CD14-positive monocyte (primary cell): ENCODE data around the gene DCLK1. TPM values are rescaled to one million over a fixed set of nuclear protein-coding genes. Genes with fewer than 3 reads are reported as not detected.

Experiments used
- DNase-seq, 3 donors: peaks; one replicate each; pipeline ENCODE4 v3.0.0-alpha.2; 2011 to 2022
- H2AFZ ChIP-seq: 2 replicates; pipeline ENCODE4 v1.6.0; 2012; ENCODE audit warnings: mild to moderate bottlenecking, low read depth, low read length, inconsistent platforms; ENCODE audit not compliant: insufficient read depth, poor library complexity, severe bottlenecking
- H3K27ac ChIP-seq, 2 donors: 1 replicate in 1 of 2; 2 replicates in 1 of 2; pipeline ENCODE4 v1.5.1; 2012 to 2013; ENCODE audit warnings: low read length in 2 of 2, control low read depth in 1 of 2, inconsistent platforms in 1 of 2, low read depth in 1 of 2, mild to moderate bottlenecking in 1 of 2
- H3K27me3 ChIP-seq, 2 donors: one replicate each; pipeline versions ENCODE4 v1.6.0 to v1.6.1; 2011 to 2013; ENCODE audit warnings: low read length in 2 of 2; ENCODE audit not compliant: control insufficient read depth in 2 of 2, insufficient read depth in 2 of 2
- H3K36me3 ChIP-seq, 2 donors: replicated peaks in 1 of 2; 1 replicate in 1 of 2; 2 replicates in 1 of 2; pipeline versions ENCODE4 v1.5.1 to v1.6.1; 2012 to 2013; ENCODE audit warnings: low read length in 2 of 2, control low read depth in 1 of 2, inconsistent platforms in 1 of 2, mild to moderate bottlenecking in 1 of 2; ENCODE audit not compliant: insufficient read depth in 2 of 2, control insufficient read depth in 1 of 2
- H3K4me1 ChIP-seq, 2 donors: 1 replicate in 1 of 2; 2 replicates in 1 of 2; pipeline versions ENCODE4 v1.5.1 to v1.6.1; 2012 to 2013; ENCODE audit warnings: low read length in 2 of 2, control low read depth in 1 of 2, inconsistent platforms in 1 of 2, mild to moderate bottlenecking in 1 of 2, moderate library complexity in 1 of 2; ENCODE audit not compliant: insufficient read depth in 2 of 2, control insufficient read depth in 1 of 2
- H3K4me2 ChIP-seq: replicated peaks from 2 replicates; pipeline ENCODE3; 2012; ENCODE audit warnings: low read length, moderate library complexity, mild to moderate bottlenecking; ENCODE audit not compliant: poor library complexity, severe bottlenecking; ENCODE audit errors: extremely low read depth
- H3K4me3 ChIP-seq, 3 experiments: fragments of 200-600 bp in 1 of 3; sonication (generic) in 1 of 3; replicated peaks in 1 of 3; 1 replicate in 2 of 3; 2 replicates in 1 of 3; pipeline ENCODE4 v1.5.1; 2011 to 2013; ENCODE audit warnings: low read length in 3 of 3, mild to moderate bottlenecking in 3 of 3, control low read depth in 2 of 3, low read depth in 2 of 3, inconsistent platforms in 1 of 3, moderate library complexity in 1 of 3
- H3K79me2 ChIP-seq: 2 replicates; pipeline ENCODE4 v1.6.0; 2012; ENCODE audit warnings: mild to moderate bottlenecking, control low read depth, inconsistent platforms, low read length, moderate library complexity; ENCODE audit not compliant: insufficient read depth
- H3K9ac ChIP-seq: 2 replicates; pipeline ENCODE4 v1.6.0; 2017; ENCODE audit warnings: low read length, mild to moderate bottlenecking; ENCODE audit not compliant: insufficient read depth, poor library complexity, severe bottlenecking
- H3K9me3 ChIP-seq, 2 donors: replicated peaks in 1 of 2; 1 replicate in 1 of 2; 2 replicates in 1 of 2; pipeline versions ENCODE4 v1.5.1 to v1.6.1; 2012 to 2013; ENCODE audit warnings: low read length in 2 of 2, control low read depth in 1 of 2; ENCODE audit not compliant: control insufficient read depth in 1 of 2, insufficient read depth in 1 of 2
- H4K20me1 ChIP-seq: 2 replicates; pipeline ENCODE4 v1.6.0; 2012; ENCODE audit warnings: mild to moderate bottlenecking, low read length, control low read depth, moderate library complexity; ENCODE audit not compliant: insufficient read depth
- H3K27ac Mint-ChIP-seq, 7 donors: one replicate each; pipeline ENCODE4 v1.8.0; 2020; ENCODE audit warnings: mild to moderate bottlenecking in 7 of 7, mixed read lengths in 7 of 7, moderate library complexity in 6 of 7, inconsistent platforms in 2 of 7
- H3K27me3 Mint-ChIP-seq, 3 donors: one replicate each; pipeline ENCODE4 v1.8.0; 2021 to 2022; ENCODE audit warnings: low read depth in 3 of 3, mild to moderate bottlenecking in 3 of 3, mixed read lengths in 3 of 3, moderate library complexity in 3 of 3, inconsistent platforms in 1 of 3
- H3K36me3 Mint-ChIP-seq, 2 donors: one replicate each; pipeline ENCODE4 v1.8.0; 2020; ENCODE audit warnings: mixed read lengths in 2 of 2, inconsistent platforms in 1 of 2, mild to moderate bottlenecking in 1 of 2
- H3K4me1 Mint-ChIP-seq: one replicate; pipeline ENCODE4 v1.8.0; 2020; ENCODE audit warnings: mild to moderate bottlenecking, mixed read lengths
- H3K4me3 Mint-ChIP-seq, 2 donors: one replicate each; pipeline ENCODE4 v1.8.0; 2020; ENCODE audit warnings: mild to moderate bottlenecking in 2 of 2, mixed read lengths in 2 of 2, moderate library complexity in 1 of 2
- H3K9me3 Mint-ChIP-seq, 7 donors: one replicate each; pipeline ENCODE4 v1.8.0; 2020 to 2022; ENCODE audit warnings: mixed read lengths in 7 of 7, mild to moderate bottlenecking in 6 of 7, moderate library complexity in 6 of 7, inconsistent platforms in 2 of 7
- CTCF ChIP-seq: fragments of 200-600 bp; IDR thresholded peaks from one replicate; pipeline ENCODE4 v1.8.0; 2022; ENCODE audit warnings: antibody characterized with exemption, mild to moderate bottlenecking
- WGBS: methylation state at CpG from one replicate; pipeline ENCODE4 v1.1.5; 2013; ENCODE audit warnings: missing lambda C conversion rate; ENCODE audit not compliant: insufficient coverage; 5-methylcytosine and 5-hydroxymethylcytosine counted together
- intact Hi-C, 2 donors: fragments of 100-400 bp; cut with micrococcal nuclease; formaldehyde crosslinking; loops; one replicate each; pipeline versions ENCODE4 v1.15.0 to v1.15.1; 2023
- polyA plus RNA-seq, 3 donors: library from polyadenylated mRNA; depleted of rRNA in 1 of 3; unstranded in 2 of 3; stranded (reverse) in 1 of 3; fragments of 300-500 nt in 2 of 3; fragments of >200 nt in 1 of 3; fragmentation: Illumina TruSeq in 2 of 3; gene quantifications; 1 replicate in 2 of 3; 2 replicates in 1 of 3; pipeline ENCODE4 v1.2.3, GENCODE V29; 2012 to 2021

DCLK1 gene
- polyA plus RNA-seq, 3 donors, result not detected

- intact Hi-C loops, result no loop called here
- Histone ChIP-seq H2AFZ (no peak overlapping the region), H3K9ac (no peak overlapping the region), H3K36me3 (no peaks in the 10 kb centered on the region), H3K4me1 (no peaks in the 10 kb centered on the region), H4K20me1 (no peaks in the 10 kb centered on the region), H3K4me2 (no peak overlapping the region), H3K27ac (no peak overlapping the region), H3K4me3 (no peak overlapping the region), H3K27me3 (no peaks in the 10 kb centered on the region), H3K79me2 (no peaks in the 10 kb centered on the region), H3K9me3 (peaks cover 0 to 4% of the 10 kb centered on the region in 2 donors)
- H3K9me3 Mint-ChIP-seq, result peaks cover 0 to 3% (median 0%) of the 10 kb centered on the region in 7 donors
- no peak overlapping the region for H3K27ac Mint-ChIP-seq
- DNase-seq, result no peak
- no peak overlapping the region for H3K4me3 Mint-ChIP-seq
- WGBS, result 85% methylated on average over 3 of the region's 4 CpGs
- no peaks in the 10 kb centered on the region for H3K36me3 Mint-ChIP-seq
- no peak for TF ChIP-seq CTCF
- H3K27me3 Mint-ChIP-seq, result no peaks in the 10 kb centered on the region
- H3K4me1 Mint-ChIP-seq, result no peaks in the 10 kb centered on the region
These were observed 124.8 kb downstream of the DCLK1 start for GRCh38 chr13:36006347-36006746.

GRCh38 chr13:36001561-36001960 lies 129.6 kb downstream of the DCLK1 start:
- WGBS, result 100% methylated on average over 1 of the region's 2 CpGs
- no peaks in the 10 kb centered on the region for H3K27me3 ChIP-seq
- DNase-seq, result no peak
- H3K4me2 ChIP-seq, result no peak overlapping the region
- no peak overlapping the region for H3K4me3 Mint-ChIP-seq
- intact Hi-C loops, result no loop called here
- H3K36me3 Mint-ChIP-seq, result no peaks in the 10 kb centered on the region
- no peaks in the 10 kb centered on the region for H3K36me3 ChIP-seq
- H3K27me3 Mint-ChIP-seq, result no peaks in the 10 kb centered on the region
- no peaks in the 10 kb centered on the region for H3K79me2 ChIP-seq
- no peak overlapping the region for H3K4me3 ChIP-seq
- H2AFZ ChIP-seq, result no peak overlapping the region
- H3K4me1 Mint-ChIP-seq, result no peaks in the 10 kb centered on the region
- peaks cover 0 to 5% (median 0%) of the 10 kb centered on the region in 7 donors for H3K9me3 Mint-ChIP-seq
- H3K9ac ChIP-seq, result no peak overlapping the region
- no peaks in the 10 kb centered on the region for H3K4me1 ChIP-seq
- peaks cover 0 to 4% of the 10 kb centered on the region in 2 donors for H3K9me3 ChIP-seq
- TF ChIP-seq CTCF, result no peak
- H3K27ac Mint-ChIP-seq, result no peak overlapping the region
- H3K27ac ChIP-seq, result no peak overlapping the region
- no peaks in the 10 kb centered on the region for H4K20me1 ChIP-seq
